GM18951 (cell line): ENCODE results near the gene NEMP1.
A peak's percentile ranks its signal among the peaks of the same experiment; 100 is the strongest.

ENCODE experiments used
- POLR2A ChIP-seq: IDR thresholded peaks from 4 replicates; pipeline ENCODE4 v1.6.1; 2011; ENCODE audit warnings: mild to moderate bottlenecking; ENCODE audit not compliant: insufficient read length, insufficient read depth; ENCODE audit errors: extremely low read depth
- in situ Hi-C: fragments of 300-500 bp; cut with MboI; formaldehyde crosslinking; loops from one replicate; pipeline ENCODE4 v1.12.0; 2022; ENCODE audit warnings: low sequenced_read_pairs, mixed read lengths, inconsistent platforms; ENCODE audit not compliant: unreplicated experiment

The NEMP1 gene

DNA sequence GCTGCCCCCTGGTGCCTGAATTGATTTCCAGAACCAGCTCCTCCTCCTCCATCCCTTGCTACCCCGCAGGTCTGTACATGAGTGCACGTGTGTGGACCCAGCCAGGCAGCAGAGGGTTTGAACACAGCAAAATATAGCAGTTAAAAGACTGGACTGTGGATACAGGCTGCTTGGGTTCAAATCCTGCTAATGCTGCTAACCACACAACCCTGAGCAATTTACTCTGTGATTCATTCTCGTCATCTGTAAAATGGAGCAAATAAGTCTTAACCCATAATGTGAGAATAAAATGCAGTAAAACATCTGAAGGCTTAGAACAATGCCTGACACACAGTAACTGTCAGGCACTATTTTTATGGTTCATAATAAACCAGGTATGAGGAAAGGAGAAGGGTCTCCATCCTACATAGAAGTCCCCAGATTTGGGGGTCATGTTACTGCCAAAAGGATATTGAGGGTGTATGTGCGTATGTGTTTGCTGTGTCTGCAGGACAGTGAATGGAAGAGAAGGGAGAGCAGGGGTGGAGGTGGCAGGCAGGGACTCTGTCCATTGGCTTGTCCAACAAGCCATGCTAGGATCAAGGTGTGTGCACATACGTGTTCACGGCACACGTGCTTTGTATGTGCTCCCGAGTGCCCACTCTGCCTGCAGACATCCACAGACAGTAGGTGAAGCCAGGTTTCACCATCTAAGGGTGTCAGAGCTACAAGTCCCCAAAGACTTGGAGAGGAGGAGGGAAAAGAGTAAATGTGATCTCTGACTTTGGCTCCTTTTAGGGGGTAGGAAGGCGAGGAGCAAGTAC lies 34.1 kb upstream of the NEMP1 start:
- TF ChIP-seq POLR2A: no peak
- in situ Hi-C loops: loop anchor here (10.0 kb wide), 1 partner anchor 108 kb away; the partner anchor contains the start of gene ZBTB39

- in situ Hi-C loops: loop anchor here (10.0 kb wide), 1 partner anchor 106 kb away; the partner anchor contains the start of gene ZBTB39
- peak; percentile 70 for TF ChIP-seq POLR2A
Observed at GRCh38 chr12:57111031-57111734, 32.6 kb upstream of the NEMP1 start, which contains the start of gene STAT6. STAT6 (minus strand) TSS chr12:57111362; CDS start chr12:57108278, 3,084 bp downstream.

DNA sequence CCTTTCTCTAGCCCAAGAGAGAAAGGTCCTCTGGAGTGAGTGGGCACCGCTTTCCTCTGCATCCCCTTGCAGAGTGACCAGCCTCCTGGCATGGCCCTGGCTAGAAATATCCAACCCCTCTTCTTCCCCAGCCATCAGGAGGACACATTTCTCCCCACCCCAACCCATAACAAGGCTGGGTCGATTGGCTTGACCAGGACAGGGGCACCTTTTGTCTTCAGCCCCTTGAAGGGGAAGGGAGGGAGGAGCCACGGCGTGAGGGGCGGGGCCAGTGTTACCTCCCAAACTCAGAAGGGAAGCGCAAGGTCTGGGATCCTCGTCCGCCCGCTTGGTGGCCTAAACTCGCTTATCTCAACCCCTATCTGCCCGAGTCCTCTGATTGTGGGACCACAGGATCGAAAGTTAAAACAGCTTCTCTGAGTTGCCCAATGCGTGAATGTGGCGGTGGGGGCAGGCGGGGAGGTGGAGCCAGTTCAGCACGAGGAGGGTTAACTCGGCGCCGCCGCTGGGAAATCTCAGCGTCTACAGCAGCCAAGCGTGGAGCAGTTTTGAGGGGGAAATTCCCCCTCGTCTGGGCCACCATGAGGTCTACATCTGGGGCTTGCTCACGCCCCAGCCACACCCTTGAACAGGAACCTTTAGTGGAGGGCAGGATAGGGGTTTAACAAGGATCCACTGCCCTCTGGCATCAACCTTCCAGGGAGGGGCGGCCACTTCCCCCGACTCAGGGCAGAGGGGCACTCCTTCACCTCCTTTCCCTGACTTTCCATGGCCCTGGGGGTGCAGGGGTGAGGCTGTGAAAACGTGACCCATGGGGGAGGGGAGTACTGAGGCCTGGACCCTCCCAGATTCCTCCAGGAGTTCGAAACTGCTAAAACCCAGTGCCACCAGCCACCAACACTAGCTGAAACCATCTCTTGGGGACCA lies 31.8 kb upstream of the NEMP1 start:
- in situ Hi-C loops: loop anchor here (10.0 kb wide), 1 partner anchor 106 kb away; the partner anchor contains the start of gene ZBTB39
- TF ChIP-seq POLR2A: peak; percentile 57

DNA sequence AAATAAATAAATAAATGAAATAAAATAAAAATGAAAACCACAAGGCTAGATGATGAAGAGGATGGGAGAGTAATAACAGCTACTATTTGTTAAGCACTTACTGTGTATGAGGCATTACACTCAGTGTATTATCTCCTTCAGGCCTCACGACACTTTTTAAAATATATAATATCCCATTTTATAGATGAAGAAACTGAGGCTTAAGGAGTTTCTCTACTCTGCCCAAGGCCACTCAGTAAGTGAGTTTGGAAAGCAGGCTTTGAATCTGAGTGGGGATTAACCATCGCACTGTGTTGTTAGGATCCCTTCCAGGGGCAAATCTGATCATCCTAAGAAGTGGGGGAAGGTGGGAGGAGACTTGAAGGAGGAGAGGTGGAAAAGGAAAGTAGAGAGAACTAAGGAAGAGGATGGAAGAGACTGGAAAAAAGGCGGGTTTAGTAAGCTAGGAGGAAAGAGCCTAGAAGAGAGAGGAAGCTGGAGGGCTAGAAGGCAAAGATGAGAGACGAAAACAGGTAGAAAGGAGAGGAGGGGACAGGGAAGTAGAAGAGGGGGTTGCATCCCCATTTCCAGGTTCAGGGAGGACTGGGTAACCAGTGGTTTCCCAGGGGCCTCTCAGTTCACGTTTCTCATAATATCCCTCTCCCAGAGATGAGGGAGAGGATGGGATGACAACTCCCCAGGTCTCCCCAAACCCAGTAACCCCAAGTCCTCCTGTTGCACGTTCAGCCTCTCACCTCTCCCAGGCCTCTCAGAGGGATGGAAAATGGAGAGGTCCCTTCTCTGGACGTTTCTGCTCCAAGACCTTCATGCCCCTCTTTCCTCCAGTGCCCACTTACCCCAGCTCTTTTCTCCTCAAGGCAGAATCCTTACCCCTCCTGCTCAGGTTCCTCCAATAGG lies 30.9 kb upstream of the NEMP1 start:
- in situ Hi-C loops: loop anchor here (10.0 kb wide), 1 partner anchor 105 kb away; the partner anchor contains the start of gene ZBTB39
- TF ChIP-seq POLR2A: no peak

DNA sequence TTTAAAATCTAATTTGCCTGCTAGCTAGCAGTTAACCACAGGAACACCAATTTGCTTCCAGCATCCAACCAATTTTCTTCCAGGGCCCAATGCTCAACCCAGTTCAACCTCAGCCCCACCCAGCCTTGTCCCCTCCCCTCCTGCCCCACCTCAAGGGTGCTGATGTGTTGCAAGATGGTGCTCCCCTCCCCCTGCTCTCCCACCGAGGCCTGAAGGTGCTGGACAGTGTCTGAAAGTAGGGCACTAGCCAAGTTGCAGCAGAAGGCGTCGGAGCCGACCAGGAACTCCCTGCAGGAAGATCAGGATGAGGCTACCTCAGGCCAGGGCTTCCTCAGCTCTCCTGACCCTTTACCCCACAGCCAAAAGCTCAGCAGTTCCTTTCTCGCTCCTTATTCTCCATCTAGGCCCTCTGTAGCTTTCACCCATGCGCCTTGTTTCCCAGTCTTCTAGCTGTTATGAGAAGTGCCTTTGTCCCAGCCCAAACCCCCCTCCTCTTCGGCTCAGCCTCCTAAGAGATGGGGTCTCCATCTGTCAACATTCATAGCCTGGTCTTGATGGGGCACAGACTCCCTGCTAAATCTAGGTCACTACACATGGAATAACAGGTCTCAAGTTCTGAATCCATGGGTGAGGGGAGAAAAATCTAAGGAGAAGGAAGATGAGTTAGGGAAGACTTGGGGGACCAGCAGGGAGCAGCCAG lies 29.0 kb upstream of the NEMP1 start:
- in situ Hi-C loops: no loop called here
- no peak for TF ChIP-seq POLR2A

DNA sequence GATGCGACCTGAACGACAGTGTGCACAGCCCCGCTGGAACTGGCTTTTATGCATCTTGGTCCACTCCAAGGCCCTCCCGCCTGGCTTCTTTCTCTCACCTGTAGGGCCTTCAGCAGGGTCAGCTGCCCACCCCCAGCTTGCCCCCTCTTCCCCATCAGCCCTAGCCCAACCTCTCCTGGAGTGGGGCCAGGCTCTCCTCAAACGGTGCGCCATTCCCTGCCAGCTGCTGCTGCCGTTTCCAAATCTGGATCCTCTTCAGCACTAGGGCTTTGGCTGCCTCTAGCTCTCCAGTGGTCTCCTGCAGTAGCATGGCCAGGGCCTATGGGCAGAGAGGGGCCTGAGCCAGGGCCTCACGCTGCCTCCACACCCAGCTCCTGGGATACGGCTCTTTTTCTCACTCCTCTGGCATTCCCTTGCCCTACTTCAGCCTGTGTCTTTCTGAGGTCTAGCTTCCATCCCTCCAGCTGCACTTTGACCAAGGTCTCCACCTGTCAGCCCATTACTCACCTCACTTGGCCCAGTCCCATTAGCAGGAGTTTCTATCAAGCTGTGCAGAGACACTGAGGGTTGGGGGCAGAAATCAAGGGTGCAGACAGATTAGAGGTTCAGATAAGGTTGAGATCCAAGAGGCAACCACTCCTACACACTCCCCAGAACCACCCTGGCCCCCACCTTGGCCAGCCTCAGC lies 27.6 kb upstream of the NEMP1 start:
- in situ Hi-C loops: no loop called here
- TF ChIP-seq POLR2A: no peak

GRCh38 chr12:57105011-57105753 lies 26.6 kb upstream of the NEMP1 start:
- in situ Hi-C loops: no loop called here
- no peak for TF ChIP-seq POLR2A

- no peak for TF ChIP-seq POLR2A
- in situ Hi-C loops: no loop called here
Observed at GRCh38 chr12:57104292-57104910, 25.8 kb upstream of the NEMP1 start.

- in situ Hi-C loops: no loop called here
- TF ChIP-seq POLR2A: no peak
Observed at GRCh38 chr12:57103856-57104255, 25.3 kb upstream of the NEMP1 start.
